Fibroblast of villous mesenchyme (primary cell): Measurements from ENCODE around the gene SPESP1. TPM values are rescaled to one million over a fixed set of nuclear protein-coding genes. Genes with fewer than 3 reads are reported as not detected.

Experiments
- DNase-seq: peaks from one replicate; pipeline ENCODE4 v3.0.0-alpha.2; 2010; ENCODE audit warnings: low read depth
- H3K4me3 ChIP-seq: 2 replicates; pipeline ENCODE4 v1.5.1; 2011; ENCODE audit warnings: low read depth, mild to moderate bottlenecking, low read length
- CTCF ChIP-seq: IDR thresholded peaks from 2 replicates; pipeline ENCODE4 v1.5.1; 2012; ENCODE audit warnings: low read depth, mild to moderate bottlenecking, low read length; ENCODE audit not compliant: insufficient read depth
- total RNA-seq: library from RNA; depleted of rRNA; stranded (reverse); fragments of >200 nt; gene quantifications from 2 replicates; pipeline ENCODE4 v1.2.3, GENCODE V29; 2012

The SPESP1 gene
- total RNA-seq, 1 donor = 3.0 TPM

GRCh38 chr15:68979006-68979405 lies 48.7 kb downstream of the SPESP1 start:
- TF ChIP-seq CTCF = no peak
- H3K4me3 ChIP-seq = no peak overlapping the region
- no peak for DNase-seq

- DNase-seq = no peak
- no peak overlapping the region for H3K4me3 ChIP-seq
- no peak for TF ChIP-seq CTCF
Measured at GRCh38 chr15:68979816-68980215, 49.5 kb downstream of the SPESP1 start.

- no peak overlapping the region for H3K4me3 ChIP-seq
- DNase-seq = no peak
- no peak for TF ChIP-seq CTCF
Measured at GRCh38 chr15:68980786-68981185, 50.5 kb downstream of the SPESP1 start.

- DNase-seq = no peak
- no peak for TF ChIP-seq CTCF
- no peak overlapping the region for H3K4me3 ChIP-seq
Measured at GRCh38 chr15:68981941-68982340, 51.6 kb downstream of the SPESP1 start.

GRCh38 chr15:68982976-68983563 lies 52.7 kb downstream of the SPESP1 start:
- DNase-seq = no peak
- H3K4me3 ChIP-seq = no peak overlapping the region
- no peak for TF ChIP-seq CTCF

DNA sequence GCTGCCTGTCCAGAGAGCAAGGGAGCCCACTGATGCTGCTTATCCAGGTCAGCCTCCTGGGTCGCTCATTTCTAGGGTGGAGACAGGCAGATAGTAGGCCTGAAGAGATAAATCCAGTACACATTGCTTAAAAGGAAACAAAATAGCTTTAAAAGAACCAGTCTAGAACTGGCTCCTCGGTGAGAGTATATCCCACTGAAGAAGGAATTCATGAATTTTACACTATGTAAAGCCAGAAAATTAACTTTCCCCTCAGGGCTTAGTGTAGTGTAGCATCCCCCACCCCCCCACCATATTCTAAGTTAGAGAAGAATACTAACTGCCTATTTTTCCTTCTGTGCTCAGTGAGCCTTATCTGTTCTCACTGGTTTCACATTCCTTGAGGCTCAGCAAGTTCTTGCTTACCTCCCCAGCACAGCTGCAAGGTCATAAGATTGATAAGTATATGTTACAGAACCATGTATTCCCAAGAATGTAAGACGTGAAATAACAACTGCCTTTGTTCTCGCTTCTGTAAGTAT lies 53.7 kb downstream of the SPESP1 start:
- DNase-seq = peak; percentile 42
- H3K4me3 ChIP-seq = no peak overlapping the region
- no peak for TF ChIP-seq CTCF

GRCh38 chr15:68984586-68984985 lies 54.3 kb downstream of the SPESP1 start:
- no peak for TF ChIP-seq CTCF
- no peak for DNase-seq
- H3K4me3 ChIP-seq = no peak overlapping the region
